HuH-7 (cell line): ENCODE measurements around the gene B3GNT2.
"Not testable (repeated sequence)": the region's sequence is repeated elsewhere in the genome, so short reads cannot be mapped to it uniquely, and the experiment has no call there.

Experiments
- DNase-seq: peaks from one replicate; pipeline ENCODE4 v3.0.0; 2011; ENCODE audit warnings: low spot score

Gene B3GNT2

DNA sequence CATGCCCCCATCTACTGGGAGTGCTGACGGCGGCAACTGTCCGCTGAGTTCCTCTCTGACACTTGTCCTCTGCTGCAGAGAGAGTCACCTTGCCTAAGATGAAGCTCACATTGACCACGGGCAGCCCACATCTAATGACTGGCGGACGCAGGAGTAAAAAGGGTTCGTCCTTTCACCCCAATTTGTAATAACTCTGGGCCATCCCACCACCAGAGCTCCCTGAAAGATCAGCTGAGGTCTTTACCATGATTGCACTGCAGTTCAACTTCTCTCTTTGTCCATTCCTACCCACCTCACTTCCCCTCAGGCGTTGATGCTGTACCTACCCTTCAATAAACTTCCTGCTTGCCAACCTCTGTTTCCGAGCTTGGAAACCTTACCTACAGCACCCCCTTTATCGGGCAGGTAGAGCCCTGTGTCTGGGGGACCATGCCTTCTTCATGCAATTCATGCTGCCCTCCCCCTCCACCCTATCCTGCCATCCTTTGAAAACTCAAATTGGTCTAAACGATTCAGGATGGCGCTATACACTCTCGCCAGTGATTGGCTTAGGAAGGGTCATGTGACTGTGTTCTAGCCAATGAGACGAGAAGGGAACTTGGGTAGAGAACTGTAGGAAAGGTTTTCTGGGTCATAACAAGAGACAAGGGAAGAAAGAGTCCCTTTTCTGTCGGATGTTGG lies 10.3 kb upstream of the B3GNT2 start:
- no peak for DNase-seq

- no peak for DNase-seq
Measured at GRCh38 chr2:62186156-62186905, 9.6 kb upstream of the B3GNT2 start.

DNA sequence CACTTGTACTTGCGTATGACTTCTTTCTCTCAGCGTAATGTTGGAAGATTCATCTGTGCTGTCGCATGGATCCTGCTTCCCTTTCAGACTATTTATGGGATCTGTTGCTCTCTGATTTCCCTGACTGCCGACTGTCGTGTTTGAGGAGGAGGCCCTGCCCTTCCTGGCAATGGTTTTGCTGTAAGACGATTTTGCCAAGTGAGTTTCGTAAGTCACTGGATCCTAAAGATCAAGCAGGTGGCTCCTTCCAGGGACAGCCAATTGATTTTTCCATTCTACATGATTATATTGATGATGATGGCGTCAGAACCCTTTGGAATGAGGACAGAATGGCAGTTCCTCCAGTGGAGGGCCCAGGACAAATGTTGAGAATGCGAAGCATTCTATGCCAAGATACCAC lies 8.7 kb upstream of the B3GNT2 start:
- DNase-seq: no peak

- no peak for DNase-seq
Measured at GRCh38 chr2:62188416-62188815, 7.5 kb upstream of the B3GNT2 start.

- no peak for DNase-seq
Measured at GRCh38 chr2:62189196-62189595, 6.7 kb upstream of the B3GNT2 start.

GRCh38 chr2:62192811-62193210 lies 3.1 kb upstream of the B3GNT2 start:
- no peak for DNase-seq

DNA sequence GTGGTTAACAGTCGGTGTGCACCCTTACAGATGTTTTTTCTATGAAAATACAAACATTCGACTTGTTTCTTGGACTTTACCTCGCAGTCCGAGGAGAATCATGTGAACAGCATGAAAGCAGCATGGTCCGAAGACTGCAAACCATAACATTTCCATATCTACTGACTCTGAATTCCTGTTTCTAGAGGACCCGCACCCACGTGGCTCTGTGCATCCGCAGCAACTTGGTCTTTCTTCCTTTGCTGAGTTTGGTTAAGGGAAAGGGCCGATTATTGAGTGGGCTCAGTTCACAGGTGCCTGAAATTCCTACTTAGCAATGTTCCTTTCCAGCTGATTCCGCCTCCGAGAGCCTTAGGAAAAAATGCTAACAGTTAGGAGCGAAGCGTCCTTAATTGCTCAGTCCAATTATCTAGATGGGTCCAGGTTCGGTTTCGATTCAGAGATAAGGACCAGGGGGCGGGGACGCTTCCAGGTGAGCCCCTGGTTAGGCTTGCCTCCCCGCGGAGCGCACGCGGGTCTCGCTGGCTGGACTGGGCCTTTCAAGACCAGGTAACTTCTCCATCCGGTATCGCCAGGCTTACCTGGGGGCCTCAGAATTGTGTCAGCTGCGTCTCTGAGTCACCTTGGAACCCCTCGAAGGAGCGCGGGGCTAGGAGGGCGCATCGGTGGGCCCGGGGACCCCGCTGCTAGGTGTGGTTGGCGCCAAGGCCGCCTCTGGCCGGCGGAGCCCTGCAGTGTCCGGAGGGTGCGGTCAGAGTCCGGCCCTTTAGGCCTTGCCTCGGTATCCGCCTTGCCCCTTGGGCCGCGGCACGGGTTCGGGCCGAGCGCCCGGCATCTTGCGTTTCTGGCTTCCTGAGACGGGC lies 1.1 kb upstream of the B3GNT2 start:
- no peak for DNase-seq

GRCh38 chr2:62196278-62196901 lies 475 bp downstream of the B3GNT2 start:
- DNase-seq: peak; percentile 57

- peak; percentile 70 for DNase-seq
Measured at GRCh38 chr2:62197011-62197924, 1.4 kb downstream of the B3GNT2 start.

GRCh38 chr2:62197925-62198633 lies 2.2 kb downstream of the B3GNT2 start:
- no peak for DNase-seq

- DNase-seq: not testable (repeated sequence)
Measured at GRCh38 chr2:62198854-62199253, 2.9 kb downstream of the B3GNT2 start.

GRCh38 chr2:62199392-62200125 lies 3.6 kb downstream of the B3GNT2 start:
- no peak for DNase-seq

- no peak for DNase-seq
Measured at GRCh38 chr2:62200291-62200841, 4.5 kb downstream of the B3GNT2 start.

- no peak for DNase-seq
Measured at GRCh38 chr2:62200868-62201267, 5.0 kb downstream of the B3GNT2 start.

DNA sequence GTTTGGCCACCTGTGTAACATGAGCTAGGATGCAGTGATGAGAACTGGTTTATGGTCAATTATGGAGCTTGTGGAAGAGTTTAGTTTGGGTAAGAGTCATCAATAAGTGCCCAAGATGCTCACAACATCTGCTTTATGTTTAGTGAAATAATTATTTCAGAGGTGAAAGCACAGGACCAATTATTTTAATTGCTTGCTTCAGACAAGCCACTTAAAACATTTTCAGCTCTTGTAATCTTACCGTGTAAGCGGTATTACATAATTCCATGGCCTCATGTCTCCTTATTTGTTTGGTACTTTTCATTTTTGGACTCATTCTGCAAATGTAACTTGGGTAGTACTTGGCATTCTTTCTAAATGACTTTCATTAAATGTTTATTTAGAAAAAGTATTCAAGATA lies 5.4 kb downstream of the B3GNT2 start:
- DNase-seq: no peak

GRCh38 chr2:62202019-62202722 lies 6.3 kb downstream of the B3GNT2 start:
- no peak for DNase-seq

GRCh38 chr2:62202729-62203128 lies 6.8 kb downstream of the B3GNT2 start:
- no peak for DNase-seq

DNA sequence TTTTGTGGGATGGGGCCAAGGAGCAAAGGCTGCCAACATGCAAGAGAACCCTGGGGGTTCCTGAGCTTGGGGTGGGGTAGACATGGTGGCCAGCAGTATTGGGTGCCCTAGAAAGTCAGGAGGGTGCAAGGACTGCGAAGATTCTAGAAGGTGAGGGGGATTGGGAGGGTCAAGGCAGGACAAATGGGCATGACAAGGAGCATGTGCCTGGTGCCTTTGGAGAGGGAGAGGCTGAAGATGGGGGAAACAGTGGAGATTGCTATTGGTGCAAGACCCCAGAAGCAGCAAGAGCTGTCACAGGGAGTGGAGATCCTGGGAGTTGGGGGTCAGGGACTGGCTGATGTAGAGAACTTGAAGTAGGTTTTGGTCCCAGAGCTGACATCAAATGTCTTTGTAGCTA lies 7.5 kb downstream of the B3GNT2 start:
- no peak for DNase-seq

GRCh38 chr2:62204998-62205496 lies 9.1 kb downstream of the B3GNT2 start:
- no peak for DNase-seq
